WTC11 (cell line): ENCODE data around the gene TOGARAM2. TPM values are rescaled to one million over a fixed set of nuclear protein-coding genes. Genes with fewer than 3 reads are reported as not detected.

Experiments
- ATAC-seq: fragments of 200-7000 bp; cut with Tn5 transposase; 2 replicates; pipeline ENCODE4 v1.10.0; 2021; ENCODE audit warnings: mild to moderate bottlenecking, moderate library complexity
- CTCF ChIA-PET: fragments of 300-600 bp; sonication (Branson Sonifier 250); formaldehyde crosslinking; loops from one replicate; lab custom pipeline; 2021; ENCODE audit warnings: antibody characterized with exemption; lab: Charles Lee
- POLR2A ChIA-PET: fragments of 350-600 bp; sonication (Branson Sonifier 250); formaldehyde crosslinking; loops from one replicate; lab custom pipeline; 2021; ENCODE audit warnings: antibody characterized with exemption; lab: Charles Lee
- DNase-seq: peaks from one replicate; pipeline ENCODE4 v3.0.0; 2021; ENCODE audit warnings: low spot score
- H3K27ac Mint-ChIP-seq: 2 replicates; pipeline ENCODE4 v1.8.0; 2021; ENCODE audit warnings: mixed read lengths
- H3K27me3 Mint-ChIP-seq: 2 replicates; pipeline ENCODE4 v1.8.0; 2021; ENCODE audit warnings: low read depth, mild to moderate bottlenecking, moderate library complexity, mixed read lengths
- H3K36me3 Mint-ChIP-seq: 2 replicates; pipeline ENCODE4 v1.8.0; 2021; ENCODE audit warnings: mixed read lengths
- H3K4me1 Mint-ChIP-seq: 2 replicates; pipeline ENCODE4 v1.8.0; 2022; ENCODE audit warnings: mixed read lengths
- H3K4me3 Mint-ChIP-seq: 2 replicates; pipeline ENCODE4 v1.8.0; 2021; ENCODE audit warnings: mild to moderate bottlenecking, moderate library complexity, mixed read lengths
- H3K9me3 Mint-ChIP-seq: 2 replicates; pipeline ENCODE4 v1.8.0; 2021; ENCODE audit warnings: mixed read lengths
- CBFB ChIP-seq: sonication (generic); formaldehyde crosslinking; IDR thresholded peaks from 2 replicates; pipeline ENCODE4 v1.8.1; 2022; ENCODE audit warnings: mild to moderate bottlenecking, low read depth, missing genetic modification reagents
- E2F1 ChIP-seq: sonication (generic); formaldehyde crosslinking; IDR thresholded peaks from 2 replicates; pipeline ENCODE4 v1.8.0; 2022; ENCODE audit warnings: mild to moderate bottlenecking, missing genetic modification reagents
- EMX1 ChIP-seq: fragments of 250-450 bp; sonication (Bioruptor Pico); IDR thresholded peaks from 2 replicates; pipeline ENCODE4 v1.8.0; 2021; ENCODE audit warnings: mild to moderate bottlenecking
- FOXK1 ChIP-seq: sonication (generic); formaldehyde crosslinking; IDR thresholded peaks from 2 replicates; pipeline ENCODE4 v1.8.0; 2022; ENCODE audit warnings: mild to moderate bottlenecking, moderate library complexity, missing genetic modification reagents
- FOXP1 ChIP-seq: sonication (generic); formaldehyde crosslinking; IDR thresholded peaks from 2 replicates; pipeline ENCODE4 v1.8.0; 2022; ENCODE audit warnings: missing genetic modification reagents, mild to moderate bottlenecking, moderate library complexity, borderline replicate concordance
- IRF2 ChIP-seq: sonication (generic); formaldehyde crosslinking; IDR thresholded peaks from 2 replicates; pipeline ENCODE4 v1.8.0; 2022; ENCODE audit warnings: low read depth, missing genetic modification reagents, borderline replicate concordance
- JAZF1 ChIP-seq: fragments of 250-450 bp; sonication (Bioruptor Pico); IDR thresholded peaks from 2 replicates; pipeline ENCODE4 v1.9.0; 2021; ENCODE audit warnings: moderate library complexity, mild to moderate bottlenecking, inconsistent platforms
- KAT7 ChIP-seq: sonication (generic); formaldehyde crosslinking; IDR thresholded peaks from 2 replicates; pipeline ENCODE4 v1.8.1; 2023; ENCODE audit warnings: missing genetic modification reagents, mild to moderate bottlenecking, borderline replicate concordance
- NFATC4 ChIP-seq: fragments of 250-450 bp; sonication (Bioruptor Pico); IDR thresholded peaks from 2 replicates; pipeline ENCODE4 v1.9.0; 2021; ENCODE audit warnings: mild to moderate bottlenecking
- NFE2L1 ChIP-seq: sonication (generic); formaldehyde crosslinking; IDR thresholded peaks from 2 replicates; pipeline ENCODE4 v1.8.1; 2023; ENCODE audit warnings: missing genetic modification reagents
- NR2C2 ChIP-seq: sonication (generic); formaldehyde crosslinking; IDR thresholded peaks from 2 replicates; pipeline ENCODE4 v1.8.0; 2022; ENCODE audit warnings: mild to moderate bottlenecking, missing genetic modification reagents
- OVOL2 ChIP-seq: fragments of 250-450 bp; sonication (Bioruptor Pico); IDR thresholded peaks from 2 replicates; pipeline ENCODE4 v1.9.0; 2021; ENCODE audit warnings: mild to moderate bottlenecking, borderline replicate concordance
- TCF7 ChIP-seq: sonication (generic); formaldehyde crosslinking; IDR thresholded peaks from 2 replicates; pipeline ENCODE4 v1.8.0; 2022; ENCODE audit warnings: mild to moderate bottlenecking, low read depth, missing genetic modification reagents, moderate library complexity
- TP53 ChIP-seq: sonication (generic); formaldehyde crosslinking; IDR thresholded peaks from 2 replicates; pipeline ENCODE4 v1.8.1; 2023; ENCODE audit warnings: mild to moderate bottlenecking, missing genetic modification reagents
- ZBTB43 ChIP-seq: sonication (generic); formaldehyde crosslinking; IDR thresholded peaks from 2 replicates; pipeline ENCODE4 v1.8.1; 2023; ENCODE audit warnings: mild to moderate bottlenecking, missing genetic modification reagents
- ZNF121 ChIP-seq: sonication (generic); formaldehyde crosslinking; IDR thresholded peaks from 2 replicates; pipeline ENCODE4 v1.8.0; 2023; ENCODE audit warnings: missing genetic modification reagents
- ZNF138 ChIP-seq: sonication (generic); formaldehyde crosslinking; conservative IDR thresholded peaks from 2 replicates; pipeline ENCODE4 v1.8.1; 2022; ENCODE audit warnings: mild to moderate bottlenecking, moderate library complexity, missing genetic modification reagents
- ZNF423 ChIP-seq: fragments of 250-450 bp; sonication (Bioruptor Pico); IDR thresholded peaks from 2 replicates; pipeline ENCODE4 v2.1.2; 2022; ENCODE audit warnings: mild to moderate bottlenecking, moderate library complexity
- total RNA-seq: library from RNA; stranded (reverse); gene quantifications from 3 replicates; pipeline ENCODE4 v1.2.3, GENCODE V29; 2021
- TF ChIP-seq, protein P1 (sequence below): sonication (generic); formaldehyde crosslinking; IDR thresholded peaks from 2 replicates; pipeline ENCODE4 v1.8.0; 2022; ENCODE audit warnings: mild to moderate bottlenecking, missing genetic modification reagents
- TF ChIP-seq, protein P2 (sequence below): fragments of 250-450 bp; sonication (Bioruptor Pico); IDR thresholded peaks from 2 replicates; pipeline ENCODE4 v2.1.2; 2022; ENCODE audit warnings: mild to moderate bottlenecking, moderate library complexity

The TOGARAM2 gene
- total RNA-seq, 1 experiment from 2014 or later: 1.0 TPM

DNA sequence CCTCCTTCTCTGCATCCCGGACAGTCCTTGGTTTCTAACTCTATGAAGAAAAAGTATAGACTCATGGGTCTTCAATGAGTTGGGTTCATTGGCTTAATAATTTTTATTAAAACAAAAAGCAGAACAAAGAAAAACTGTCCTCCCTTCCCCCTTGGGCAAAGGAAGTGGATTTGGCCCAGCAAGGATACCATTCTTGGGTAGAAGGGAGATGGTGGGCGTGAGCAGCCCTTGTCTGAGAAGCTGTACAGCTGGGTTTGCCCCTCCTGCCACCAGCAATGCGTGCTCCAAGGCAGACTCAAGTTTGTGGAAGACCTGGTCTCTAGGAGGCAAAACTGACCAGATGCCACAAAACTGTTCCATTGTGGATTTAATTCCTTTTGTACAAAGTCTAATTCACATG lies 80.5 kb downstream of the TOGARAM2 start:
- peaks cover 15% of the 10 kb centered on the region for H3K4me1 Mint-ChIP-seq
- H3K4me3 Mint-ChIP-seq: no peak overlapping the region
- no peak for DNase-seq
- H3K27ac Mint-ChIP-seq: no peak overlapping the region
- H3K36me3 Mint-ChIP-seq: no peaks in the 10 kb centered on the region
- ChIA-PET POLR2A (no interaction called here), CTCF (no interaction called here)
- TF ChIP-seq NFATC4 (no peak), CBFB (CRISPR knock-in tag) (no peak), NR2C2 (no peak)
- TF ChIP-seq, all 79 proteins: peak for 0
- Mint-ChIP-seq H3K9me3 (no peaks in the 10 kb centered on the region), H3K27me3 (no peaks in the 10 kb centered on the region)
- no peak for ATAC-seq

DNA sequence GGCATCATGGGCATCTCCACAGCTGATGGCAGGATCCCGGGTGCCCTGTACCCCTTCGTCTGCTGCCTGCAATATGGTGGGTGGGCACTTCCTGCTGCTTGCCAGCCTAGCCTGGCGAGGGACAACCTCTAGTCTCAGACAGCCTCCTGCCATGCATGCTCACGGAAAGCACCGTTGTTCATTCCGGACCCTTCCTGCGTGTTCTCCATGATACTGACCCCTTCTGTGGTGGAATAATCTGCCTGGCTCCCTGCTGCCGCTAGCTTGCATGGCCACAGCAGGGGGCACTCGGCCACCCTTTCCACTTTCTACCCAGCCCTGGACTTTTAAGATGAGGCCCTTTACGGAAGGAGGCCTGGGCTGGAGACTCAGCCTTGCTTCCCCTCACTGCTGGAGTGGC lies 81.3 kb downstream of the TOGARAM2 start:
- Mint-ChIP-seq H3K36me3 (no peaks in the 10 kb centered on the region), H3K4me3 (no peak overlapping the region), H3K27ac (no peak overlapping the region), H3K4me1 (peaks cover 15% of the 10 kb centered on the region), H3K27me3 (no peaks in the 10 kb centered on the region), H3K9me3 (no peaks in the 10 kb centered on the region)
- ATAC-seq: no peak
- DNase-seq: no peak
- POLR2A ChIA-PET: interaction anchor here (1.2 kb wide), 1 partner anchor 13 kb away, joined by 3 read pairs; no protein-coding TSS in a partner anchor
- CTCF ChIA-PET: no interaction called here
- TF ChIP-seq NFE2L1 (no peak), ZNF121 (no peak), JAZF1 (CRISPR knock-in tag) (no peak), ZNF423 (CRISPR knock-in tag) (no peak), IRF2 (CRISPR knock-in tag) (no peak), ZNF138 (CRISPR knock-in tag) (no peak), TP53 (CRISPR knock-in tag) (no peak), CBFB (CRISPR knock-in tag) (no peak)

DNA sequence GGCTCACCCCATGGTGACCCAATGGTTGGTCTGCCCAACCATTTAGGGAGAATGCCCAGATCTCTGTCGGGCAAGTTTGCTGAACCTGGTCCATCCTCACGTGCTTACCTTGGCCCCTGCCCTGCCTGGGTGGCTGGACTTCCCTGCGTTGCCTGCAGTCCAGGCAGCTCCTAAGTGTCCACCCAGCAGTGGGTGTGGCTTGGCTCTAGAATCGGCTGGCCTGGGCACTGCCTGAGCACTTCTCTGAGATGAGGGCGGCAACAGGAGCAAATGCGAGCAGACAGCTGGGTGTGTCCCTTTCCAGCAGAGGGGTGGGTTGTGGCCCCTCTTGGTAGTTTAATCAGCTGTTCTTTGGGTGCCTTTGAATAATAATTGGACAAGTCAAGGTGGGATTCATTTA lies 82.0 kb downstream of the TOGARAM2 start:
- POLR2A ChIA-PET: interaction anchor here (1.2 kb wide), 1 partner anchor 12 kb away, joined by 3 read pairs; no protein-coding TSS in a partner anchor
- CTCF ChIA-PET: no interaction called here
- no peaks in the 10 kb centered on the region for H3K36me3 Mint-ChIP-seq
- TF ChIP-seq FOXK1 (no peak), E2F1 (CRISPR knock-in tag) (no peak), TCF7 (CRISPR knock-in tag) (no peak), OVOL2 (CRISPR knock-in tag) (no peak), ZNF423 (CRISPR knock-in tag) (no peak), EMX1 (no peak), FOXP1 (CRISPR knock-in tag) (no peak), ZBTB43 (no peak), KAT7 (CRISPR knock-in tag) (no peak)
- TF ChIP-seq, protein P1, sequence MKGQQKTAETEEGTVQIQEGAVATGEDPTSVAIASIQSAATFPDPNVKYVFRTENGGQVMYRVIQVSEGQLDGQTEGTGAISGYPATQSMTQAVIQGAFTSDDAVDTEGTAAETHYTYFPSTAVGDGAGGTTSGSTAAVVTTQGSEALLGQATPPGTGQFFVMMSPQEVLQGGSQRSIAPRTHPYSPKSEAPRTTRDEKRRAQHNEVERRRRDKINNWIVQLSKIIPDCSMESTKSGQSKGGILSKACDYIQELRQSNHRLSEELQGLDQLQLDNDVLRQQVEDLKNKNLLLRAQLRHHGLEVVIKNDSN (CRISPR knock-in tag): no peak
- TF ChIP-seq, protein P2, sequence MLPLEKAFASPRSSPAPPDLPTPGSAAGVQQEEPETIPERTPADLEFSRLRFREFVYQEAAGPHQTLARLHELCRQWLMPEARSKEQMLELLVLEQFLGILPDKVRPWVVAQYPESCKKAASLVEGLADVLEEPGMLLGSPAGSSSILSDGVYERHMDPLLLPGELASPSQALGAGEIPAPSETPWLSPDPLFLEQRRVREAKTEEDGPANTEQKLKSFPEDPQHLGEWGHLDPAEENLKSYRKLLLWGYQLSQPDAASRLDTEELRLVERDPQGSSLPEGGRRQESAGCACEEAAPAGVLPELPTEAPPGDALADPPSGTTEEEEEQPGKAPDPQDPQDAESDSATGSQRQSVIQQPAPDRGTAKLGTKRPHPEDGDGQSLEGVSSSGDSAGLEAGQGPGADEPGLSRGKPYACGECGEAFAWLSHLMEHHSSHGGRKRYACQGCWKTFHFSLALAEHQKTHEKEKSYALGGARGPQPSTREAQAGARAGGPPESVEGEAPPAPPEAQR (CRISPR knock-in tag): no peak
- DNase-seq: no peak
- no peak overlapping the region for H3K4me3 Mint-ChIP-seq
- H3K27me3 Mint-ChIP-seq: no peaks in the 10 kb centered on the region
- ATAC-seq: no peak
- H3K9me3 Mint-ChIP-seq: no peaks in the 10 kb centered on the region
- no peak overlapping the region for H3K27ac Mint-ChIP-seq
- peaks cover 15% of the 10 kb centered on the region for H3K4me1 Mint-ChIP-seq
